IMR-90 (cell line): ENCODE results near the gene IGF1R. TPM values are rescaled to one million over a fixed set of nuclear protein-coding genes. Genes with fewer than 3 reads are reported as not detected.

Experiments
- ATAC-seq: fragments of 200-7000 bp; cut with Tn5 transposase; 2 replicates; pipeline ENCODE4 v1.9.1; 2020; ENCODE audit warnings: low read depth, mild to moderate bottlenecking, moderate library complexity
- BruUV-seq: library from RNA; stranded (reverse); fragments of 400-500 nt; replicated peaks from 2 replicates; lab custom pipeline; 2021; lab: Mats Ljungman, UMichigan
- CTCF ChIA-PET: fragments of 300-600 bp; formaldehyde crosslinking; extraction: SDS; loops from one replicate; lab custom pipeline; 2021; ENCODE audit warnings: antibody characterized with exemption; lab: Yijun Ruan, JAX
- POLR2A ChIA-PET: fragments of 300-600 bp; sonication (Branson Sonifier 250); formaldehyde crosslinking; loops from one replicate; lab custom pipeline; 2022; ENCODE audit warnings: antibody characterized with exemption; ENCODE audit not compliant: unreplicated experiment; lab: Charles Lee
- DNase-seq: peaks from one replicate; pipeline ENCODE4 v3.0.0; 2013
- H2AFZ ChIP-seq: replicated peaks from 2 replicates; pipeline ENCODE3; 2013; ENCODE audit warnings: low read length, mild to moderate bottlenecking; ENCODE audit not compliant: poor library complexity
- H2AK5ac ChIP-seq: 2 replicates; pipeline ENCODE4 v1.6.1; 2013; ENCODE audit warnings: low read depth, low read length, inconsistent platforms
- H2AK9ac ChIP-seq: replicated peaks from 2 replicates; pipeline ENCODE3; 2013; ENCODE audit warnings: mild to moderate bottlenecking, low read depth, low read length, moderate library complexity; ENCODE audit not compliant: poor library complexity
- H2BK120ac ChIP-seq: 2 replicates; pipeline ENCODE4 v1.6.1; 2013; ENCODE audit warnings: low read depth, low read length, inconsistent platforms
- H2BK15ac ChIP-seq: 3 replicates; pipeline ENCODE4 v1.6.1; 2013; ENCODE audit warnings: low read depth, low read length, inconsistent platforms
- H2BK20ac ChIP-seq: 2 replicates; pipeline ENCODE4 v1.6.1; 2013; ENCODE audit warnings: low read depth, mild to moderate bottlenecking, inconsistent platforms, low read length, moderate library complexity
- H2BK5ac ChIP-seq: 2 replicates; pipeline ENCODE4 v1.6.1; 2013; ENCODE audit warnings: mild to moderate bottlenecking, low read depth, low read length, inconsistent platforms; ENCODE audit not compliant: poor library complexity, severe bottlenecking
- H3K14ac ChIP-seq: replicated peaks from 2 replicates; pipeline ENCODE4 v1.6.1; 2013; ENCODE audit warnings: low read depth, low read length, inconsistent platforms
- H3K18ac ChIP-seq: 2 replicates; pipeline ENCODE4 v1.6.1; 2013; ENCODE audit warnings: low read depth, low read length, control low read depth
- H3K23ac ChIP-seq: 2 replicates; pipeline ENCODE4 v1.6.1; 2013; ENCODE audit warnings: low read depth, low read length, inconsistent platforms
- H3K27ac ChIP-seq: 2 replicates; pipeline ENCODE4 v1.5.1; 2013; ENCODE audit warnings: mild to moderate bottlenecking, control low read depth, low read length; ENCODE audit not compliant: insufficient read depth
- H3K27me3 ChIP-seq: 2 replicates; pipeline ENCODE4 v1.6.1; 2013; ENCODE audit warnings: low read length; ENCODE audit not compliant: control insufficient read depth, insufficient read depth
- H3K36me3 ChIP-seq: 2 replicates; pipeline ENCODE4 v1.6.1; 2013; ENCODE audit warnings: low read length, mixed read lengths; ENCODE audit not compliant: control insufficient read depth, insufficient read depth
- H3K4ac ChIP-seq: 2 replicates; pipeline ENCODE4 v1.6.1; 2013; ENCODE audit warnings: low read depth, low read length, inconsistent platforms
- H3K4me1 ChIP-seq: 2 replicates; pipeline ENCODE4 v1.6.1; 2013; ENCODE audit warnings: low read length, mixed read lengths; ENCODE audit not compliant: control insufficient read depth, insufficient read depth
- H3K4me2 ChIP-seq: 2 replicates; pipeline ENCODE4 v1.6.1; 2013; ENCODE audit warnings: low read depth, mild to moderate bottlenecking, control low read depth, low read length, moderate library complexity
- H3K4me3 ChIP-seq: 2 replicates; pipeline ENCODE4 v1.5.1; 2013; ENCODE audit warnings: low read depth, mild to moderate bottlenecking, control low read depth, low read length, moderate library complexity; ENCODE audit not compliant: insufficient read depth
- H3K56ac ChIP-seq: 2 replicates; pipeline ENCODE4 v1.6.1; 2013; ENCODE audit warnings: low read length, inconsistent platforms; ENCODE audit not compliant: insufficient read depth; ENCODE audit errors: extremely low read depth
- H3K79me1 ChIP-seq, 2 experiments: 2 replicates each; pipeline ENCODE4 v1.6.1; 2013; ENCODE audit warnings: low read length in 2 of 2, inconsistent platforms in 1 of 2, low read depth in 1 of 2
- H3K9ac ChIP-seq: 2 replicates; pipeline ENCODE4 v1.6.1; 2013; ENCODE audit warnings: low read depth, low read length, control low read depth
- H3K9me1 ChIP-seq: 2 replicates; pipeline ENCODE4 v1.6.1; 2013; ENCODE audit warnings: low read length, inconsistent platforms; ENCODE audit not compliant: insufficient read depth
- H3K9me3 ChIP-seq: 2 replicates; pipeline ENCODE4 v1.6.1; 2013; ENCODE audit warnings: low read length; ENCODE audit not compliant: control insufficient read depth, insufficient read depth
- H4K20me1 ChIP-seq: 2 replicates; pipeline ENCODE4 v1.6.1; 2013; ENCODE audit warnings: low read length, inconsistent platforms; ENCODE audit not compliant: insufficient read depth
- H4K5ac ChIP-seq: 2 replicates; pipeline ENCODE4 v1.6.1; 2013; ENCODE audit warnings: mild to moderate bottlenecking, low read depth, low read length, control low read depth
- H4K8ac ChIP-seq, 2 experiments: 2 replicates each; pipeline ENCODE4 v1.6.1; 2013; ENCODE audit warnings: low read depth in 2 of 2, low read length in 2 of 2, control low read depth in 1 of 2, inconsistent platforms in 1 of 2
- H4K91ac ChIP-seq: 2 replicates; pipeline ENCODE4 v1.6.1; 2013; ENCODE audit warnings: low read depth, low read length, inconsistent platforms; ENCODE audit not compliant: insufficient read depth
- BHLHE40 ChIP-seq: fragments of 150-350 bp; IDR thresholded peaks from 2 replicates; pipeline ENCODE4 v1.6.1; 2016; ENCODE audit warnings: mild to moderate bottlenecking, low read depth, low read length
- CEBPB ChIP-seq: IDR thresholded peaks from 2 replicates; pipeline ENCODE4 v1.6.1; 2012; ENCODE audit warnings: low read depth, low read length, improper control_type of control experiment
- FOS ChIP-seq: fragments of 150-350 bp; IDR thresholded peaks from 2 replicates; pipeline ENCODE4 v1.6.1; 2016; ENCODE audit warnings: low read depth, low read length
- MAFK ChIP-seq: IDR thresholded peaks from 2 replicates; pipeline ENCODE4 v1.6.1; 2012; ENCODE audit warnings: low read depth, low read length, improper control_type of control experiment
- MAZ ChIP-seq: IDR thresholded peaks from 2 replicates; pipeline ENCODE4 v1.6.1; 2012; ENCODE audit warnings: low read depth, mild to moderate bottlenecking, low read length, improper control_type of control experiment, moderate library complexity, borderline replicate concordance
- MXI1 ChIP-seq: IDR thresholded peaks from 2 replicates; pipeline ENCODE4 v1.6.1; 2012; ENCODE audit warnings: low read depth, mild to moderate bottlenecking, low read length, moderate library complexity, borderline replicate concordance
- NFE2L2 ChIP-seq: fragments of 150-350 bp; IDR thresholded peaks from 2 replicates; pipeline ENCODE4 v1.6.1; 2016; ENCODE audit warnings: low read depth, mild to moderate bottlenecking, low read length
- RAD21 ChIP-seq: IDR thresholded peaks from 2 replicates; pipeline ENCODE4 v1.6.1; 2012; ENCODE audit warnings: low read length, improper control_type of control experiment
- RFX5 ChIP-seq: IDR thresholded peaks from 2 replicates; pipeline ENCODE4 v1.8.0; 2012; ENCODE audit warnings: low read depth, mild to moderate bottlenecking, low read length, moderate library complexity
- SMC3 ChIP-seq: fragments of 150-350 bp; IDR thresholded peaks from 2 replicates; pipeline ENCODE4 v1.6.1; 2016; ENCODE audit warnings: low read depth, mild to moderate bottlenecking, antibody characterized with exemption, low read length, moderate library complexity
- USF2 ChIP-seq: fragments of 150-350 bp; IDR thresholded peaks from 2 replicates; pipeline ENCODE4 v1.6.1; 2017; ENCODE audit warnings: mild to moderate bottlenecking, antibody characterized with exemption, low read length, low read depth
- WGBS, 2 experiments: methylation state at CpG; one replicate each; pipeline versions ENCODE4 v1.1.5 to v1.1.7; 2013; ENCODE audit warnings: missing lambda C conversion rate in 2 of 2; ENCODE audit not compliant: insufficient read length in 1 of 2; ENCODE audit errors: extremely low coverage in 2 of 2; 5-methylcytosine and 5-hydroxymethylcytosine counted together
- dilution Hi-C: fragments of 300-500 bp; cut with HindIII; formaldehyde crosslinking; loops from one replicate; pipeline ENCODE4 v1.14.3; 2018; ENCODE audit warnings: low sequenced_read_pairs; ENCODE audit not compliant: unreplicated experiment
- in situ Hi-C: fragments of 300-500 bp; cut with MboI; formaldehyde crosslinking; loops from 3 replicates; pipeline ENCODE4 v1.14.3; 2019; ENCODE audit warnings: low sequenced_read_pairs, inconsistent platforms, mixed read lengths
- intact Hi-C: fragments of 100-400 bp; cut with micrococcal nuclease; formaldehyde crosslinking; loops from 2 replicates; pipeline ENCODE4 v1.10.0; 2022
- polyA plus RNA-seq, 3 experiments: library from polyadenylated mRNA; depleted of rRNA; stranded (reverse); fragments of >200 nt; gene quantifications; 2 replicates each; pipeline ENCODE4 v1.2.3, GENCODE V29; 2012; ENCODE audit warnings: low replicate concordance in 1 of 3
- total RNA-seq: library from RNA; depleted of rRNA; stranded (reverse); fragments of >200 nt; gene quantifications from 2 replicates; pipeline ENCODE4 v1.2.3, GENCODE V29; 2012
- TF ChIP-seq, protein P1 (sequence below): conservative IDR thresholded peaks from 2 replicates; pipeline ENCODE4 v1.5.1; 2012; ENCODE audit warnings: mild to moderate bottlenecking, low read depth, low read length, improper control_type of control experiment
- TF ChIP-seq, protein P2 (sequence below): fragments of 150-350 bp; IDR thresholded peaks from 2 replicates; pipeline ENCODE4 v1.6.1; 2016; ENCODE audit warnings: low read depth, mild to moderate bottlenecking, low read length, moderate library complexity, borderline replicate concordance

The IGF1R gene
- total and polyA plus RNA-seq, 2 of the 4 experiments (the other 2 are of a cell fraction), result 24.0 to 24.9 TPM

- WGBS, 2 experiments, result 97% methylated on average over 6 of the region's 10 CpGs; no CpG with 5 or more reads in 1 of the 2 experiments
- no peak overlapping the region for H2BK120ac ChIP-seq
- no peak overlapping the region for H3K4me3 ChIP-seq
- H3K27ac ChIP-seq, result no peak overlapping the region
- H3K9ac ChIP-seq, result no peak overlapping the region
- H2AK9ac ChIP-seq, result no peak overlapping the region
- dilution Hi-C loops, result no loop called here
- TF ChIP-seq SMC3 (no peak), NFE2L2 (no peak), FOS (no peak), MXI1 (no peak), USF2 (no peak), RFX5 (no peak), CEBPB (no peak), MAZ (no peak), BHLHE40 (no peak), MAFK (no peak), RAD21 (no peak)
- TF ChIP-seq, protein P1, sequence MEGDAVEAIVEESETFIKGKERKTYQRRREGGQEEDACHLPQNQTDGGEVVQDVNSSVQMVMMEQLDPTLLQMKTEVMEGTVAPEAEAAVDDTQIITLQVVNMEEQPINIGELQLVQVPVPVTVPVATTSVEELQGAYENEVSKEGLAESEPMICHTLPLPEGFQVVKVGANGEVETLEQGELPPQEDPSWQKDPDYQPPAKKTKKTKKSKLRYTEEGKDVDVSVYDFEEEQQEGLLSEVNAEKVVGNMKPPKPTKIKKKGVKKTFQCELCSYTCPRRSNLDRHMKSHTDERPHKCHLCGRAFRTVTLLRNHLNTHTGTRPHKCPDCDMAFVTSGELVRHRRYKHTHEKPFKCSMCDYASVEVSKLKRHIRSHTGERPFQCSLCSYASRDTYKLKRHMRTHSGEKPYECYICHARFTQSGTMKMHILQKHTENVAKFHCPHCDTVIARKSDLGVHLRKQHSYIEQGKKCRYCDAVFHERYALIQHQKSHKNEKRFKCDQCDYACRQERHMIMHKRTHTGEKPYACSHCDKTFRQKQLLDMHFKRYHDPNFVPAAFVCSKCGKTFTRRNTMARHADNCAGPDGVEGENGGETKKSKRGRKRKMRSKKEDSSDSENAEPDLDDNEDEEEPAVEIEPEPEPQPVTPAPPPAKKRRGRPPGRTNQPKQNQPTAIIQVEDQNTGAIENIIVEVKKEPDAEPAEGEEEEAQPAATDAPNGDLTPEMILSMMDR, result no peak
- TF ChIP-seq, protein P2, sequence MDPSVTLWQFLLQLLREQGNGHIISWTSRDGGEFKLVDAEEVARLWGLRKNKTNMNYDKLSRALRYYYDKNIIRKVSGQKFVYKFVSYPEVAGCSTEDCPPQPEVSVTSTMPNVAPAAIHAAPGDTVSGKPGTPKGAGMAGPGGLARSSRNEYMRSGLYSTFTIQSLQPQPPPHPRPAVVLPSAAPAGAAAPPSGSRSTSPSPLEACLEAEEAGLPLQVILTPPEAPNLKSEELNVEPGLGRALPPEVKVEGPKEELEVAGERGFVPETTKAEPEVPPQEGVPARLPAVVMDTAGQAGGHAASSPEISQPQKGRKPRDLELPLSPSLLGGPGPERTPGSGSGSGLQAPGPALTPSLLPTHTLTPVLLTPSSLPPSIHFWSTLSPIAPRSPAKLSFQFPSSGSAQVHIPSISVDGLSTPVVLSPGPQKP, result no peak
- H3K36me3 ChIP-seq, result no peaks in the 10 kb centered on the region
- BruUV-seq, result no TSS peak
- H3K9me3 ChIP-seq, result no peaks in the 10 kb centered on the region
- peaks cover 5% of the 10 kb centered on the region; the same call in 1 of the 2 replicates for H3K9me1 ChIP-seq
- H3K14ac ChIP-seq, result no peak overlapping the region
- no peak overlapping the region for H3K18ac ChIP-seq
- no peak overlapping the region for H4K91ac ChIP-seq
- H2AK5ac ChIP-seq, result no peak overlapping the region
- H2BK20ac ChIP-seq, result no peak overlapping the region
- CTCF ChIA-PET, result no interaction called here
- no peaks in the 10 kb centered on the region for H4K20me1 ChIP-seq
- DNase-seq (no peak), ATAC-seq (no peak)
- no peaks in the 10 kb centered on the region for H3K27me3 ChIP-seq
- H2AFZ ChIP-seq, result no peak overlapping the region
- peaks cover 11% of the 10 kb centered on the region for H3K4me1 ChIP-seq
- H3K4ac ChIP-seq, result no peak overlapping the region
- no peak overlapping the region for H2BK15ac ChIP-seq
- no peak overlapping the region for H3K23ac ChIP-seq
- in situ Hi-C loops, result no loop called here
- intact Hi-C loops, result no loop called here
- no peak overlapping the region for H4K8ac ChIP-seq
- no peak overlapping the region for H3K4me2 ChIP-seq
- no peak overlapping the region for H2BK5ac ChIP-seq
- H3K56ac ChIP-seq, result no peak overlapping the region
- POLR2A ChIA-PET, result no interaction called here
- 0 out of 4 replicates have a peak, but pooled peaks cover 0 to under 1% of the 10 kb centered on the region in 2 experiments for H3K79me1 ChIP-seq
- H4K5ac ChIP-seq, result no peak overlapping the region
Observed at GRCh38 chr15:98968576-98968975, 320.2 kb downstream of the IGF1R start.
